HG02973 (cell line): Measurements from ENCODE around the gene TRHDE.

Source experiments
- ATAC-seq: cut with Tn5 transposase; IDR thresholded peaks from one replicate; pipeline ENCODE4 v1.9.1; 2021; ENCODE audit warnings: moderate library complexity; ENCODE audit not compliant: unreplicated experiment

TRHDE gene

GRCh38 chr12:72307229-72307628 is 35.1 kb downstream of the TRHDE start:
- no peak for ATAC-seq

GRCh38 chr12:72311946-72312345 is 39.8 kb downstream of the TRHDE start:
- ATAC-seq, result no peak

- ATAC-seq, result no peak
These were observed 41.6 kb downstream of the TRHDE start for GRCh38 chr12:72313806-72314205.

- no peak for ATAC-seq
These were observed 43.7 kb downstream of the TRHDE start for GRCh38 chr12:72315858-72316257.

GRCh38 chr12:72318341-72318740 is 46.2 kb downstream of the TRHDE start:
- ATAC-seq, result no peak

- ATAC-seq, result no peak
These were observed 51.7 kb downstream of the TRHDE start for GRCh38 chr12:72323881-72324280.

GRCh38 chr12:72330301-72330700 is 58.1 kb downstream of the TRHDE start:
- ATAC-seq, result no peak

- ATAC-seq, result no peak
These were observed 58.6 kb downstream of the TRHDE start for GRCh38 chr12:72330784-72331183.

- ATAC-seq, result no peak
These were observed 65.2 kb downstream of the TRHDE start for GRCh38 chr12:72337382-72337781.

GRCh38 chr12:72337946-72338345 is 65.8 kb downstream of the TRHDE start:
- no peak for ATAC-seq

GRCh38 chr12:72338437-72338836 is 66.3 kb downstream of the TRHDE start:
- no peak for ATAC-seq

GRCh38 chr12:72346363-72346944 is 74.3 kb downstream of the TRHDE start:
- ATAC-seq, result peak; percentile 97

GRCh38 chr12:72349491-72349890 is 77.3 kb downstream of the TRHDE start:
- no peak for ATAC-seq

GRCh38 chr12:72359416-72359815 is 87.2 kb downstream of the TRHDE start:
- no peak for ATAC-seq

GRCh38 chr12:72365151-72365550 is 93.0 kb downstream of the TRHDE start:
- ATAC-seq, result no peak

GRCh38 chr12:72366255-72366654 is 94.1 kb downstream of the TRHDE start:
- no peak for ATAC-seq

GRCh38 chr12:72368298-72368697 is 96.1 kb downstream of the TRHDE start:
- ATAC-seq, result no peak

- ATAC-seq, result no peak
These were observed 96.7 kb downstream of the TRHDE start for GRCh38 chr12:72368719-72369422.

GRCh38 chr12:72369423-72369959 is 97.3 kb downstream of the TRHDE start:
- ATAC-seq, result no peak

GRCh38 chr12:72380441-72380840 is 108.3 kb downstream of the TRHDE start:
- ATAC-seq, result no peak

- ATAC-seq, result no peak
These were observed 116.2 kb downstream of the TRHDE start for GRCh38 chr12:72388322-72388721.

- ATAC-seq, result no peak
These were observed 118.0 kb downstream of the TRHDE start for GRCh38 chr12:72390146-72390545.

GRCh38 chr12:72406111-72406510 is 133.9 kb downstream of the TRHDE start:
- no peak for ATAC-seq
